Measurements from ENCODE around the gene NUDT21.

- TF ChIP-seq, protein P1, sequence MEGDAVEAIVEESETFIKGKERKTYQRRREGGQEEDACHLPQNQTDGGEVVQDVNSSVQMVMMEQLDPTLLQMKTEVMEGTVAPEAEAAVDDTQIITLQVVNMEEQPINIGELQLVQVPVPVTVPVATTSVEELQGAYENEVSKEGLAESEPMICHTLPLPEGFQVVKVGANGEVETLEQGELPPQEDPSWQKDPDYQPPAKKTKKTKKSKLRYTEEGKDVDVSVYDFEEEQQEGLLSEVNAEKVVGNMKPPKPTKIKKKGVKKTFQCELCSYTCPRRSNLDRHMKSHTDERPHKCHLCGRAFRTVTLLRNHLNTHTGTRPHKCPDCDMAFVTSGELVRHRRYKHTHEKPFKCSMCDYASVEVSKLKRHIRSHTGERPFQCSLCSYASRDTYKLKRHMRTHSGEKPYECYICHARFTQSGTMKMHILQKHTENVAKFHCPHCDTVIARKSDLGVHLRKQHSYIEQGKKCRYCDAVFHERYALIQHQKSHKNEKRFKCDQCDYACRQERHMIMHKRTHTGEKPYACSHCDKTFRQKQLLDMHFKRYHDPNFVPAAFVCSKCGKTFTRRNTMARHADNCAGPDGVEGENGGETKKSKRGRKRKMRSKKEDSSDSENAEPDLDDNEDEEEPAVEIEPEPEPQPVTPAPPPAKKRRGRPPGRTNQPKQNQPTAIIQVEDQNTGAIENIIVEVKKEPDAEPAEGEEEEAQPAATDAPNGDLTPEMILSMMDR (IDR thresholded peaks at IDR 0.05), result no peak
- TF ChIP-seq REST (IDR thresholded peaks at IDR 0.05; ENCODE audit: insufficient read depth in 1 of 2, low read depth in 2 of 2, low read length in 1 of 2) (no peak), POLR2AphosphoS5 (IDR thresholded peaks at IDR 0.05; ENCODE audit: low read depth, low read length) (no peak)
These were observed 29.8 kb downstream of the NUDT21 start for GRCh38 chr16:56421313-56421712.
